HepG2 (cell line): Measurements from ENCODE around the gene NT5C. TPM values are rescaled to one million over a fixed set of nuclear protein-coding genes. Genes with fewer than 3 reads are reported as not detected.

Experiments
- FOXP1 ChIP-seq, 2 experiments: fragments of 450-650 bp in 1 of 2; IDR thresholded peaks; 2 replicates each; pipeline ENCODE4 v1.6.1; 2017 to 2018; ENCODE audit warnings: antibody characterized with exemption in 1 of 2
- KAT8 ChIP-seq: IDR thresholded peaks from 2 replicates; pipeline ENCODE4 v1.6.1; 2016; ENCODE audit warnings: missing genetic modification reagents, missing compliant biosample characterization
- KDM3A ChIP-seq: IDR thresholded peaks from 2 replicates; pipeline ENCODE4 v1.6.1; 2018; ENCODE audit warnings: low read depth, missing compliant biosample characterization
- MEF2D ChIP-seq: sonication (generic); formaldehyde crosslinking; IDR thresholded peaks from 2 replicates; pipeline ENCODE4 v1.5.1; 2020; ENCODE audit warnings: mild to moderate bottlenecking, missing genetic modification reagents
- MTF2 ChIP-seq: sonication (generic); formaldehyde crosslinking; IDR thresholded peaks from 2 replicates; pipeline ENCODE4 v1.5.0; 2020; ENCODE audit warnings: missing genetic modification reagents, borderline replicate concordance
- NCOA2 ChIP-seq: sonication (generic); formaldehyde crosslinking; IDR thresholded peaks from 2 replicates; pipeline ENCODE4 v1.8.0; 2022; ENCODE audit warnings: inconsistent platforms
- NR2F2 ChIP-seq: IDR thresholded peaks from 2 replicates; pipeline ENCODE4 v1.6.1; 2012; ENCODE audit warnings: low read depth, inconsistent platforms, borderline replicate concordance
- SMAD9 ChIP-seq: sonication (generic); formaldehyde crosslinking; IDR thresholded peaks from 2 replicates; pipeline ENCODE4 v1.5.1; 2020; ENCODE audit warnings: mild to moderate bottlenecking, missing genetic modification reagents
- SMC3 ChIP-seq: IDR thresholded peaks from 2 replicates; pipeline ENCODE4 v1.6.1; 2011; ENCODE audit warnings: low read length, improper control_type of control experiment
- SSRP1 ChIP-seq: IDR thresholded peaks from 2 replicates; pipeline ENCODE4 v1.6.1; 2016; ENCODE audit warnings: control low read depth
- TBX2 ChIP-seq: sonication (generic); formaldehyde crosslinking; IDR thresholded peaks from 2 replicates; pipeline ENCODE4 v1.5.0; 2020; ENCODE audit warnings: missing genetic modification reagents, mild to moderate bottlenecking, borderline replicate concordance
- ZNF121 ChIP-seq: sonication (generic); formaldehyde crosslinking; IDR thresholded peaks from 2 replicates; pipeline ENCODE4 v1.5.0; 2020; ENCODE audit warnings: mild to moderate bottlenecking, missing genetic modification reagents
- ZNF264 ChIP-seq: sonication (generic); formaldehyde crosslinking; IDR thresholded peaks from 2 replicates; pipeline ENCODE4 v1.4.0; 2020; ENCODE audit warnings: missing genetic modification reagents
- ZNF354B ChIP-seq: sonication (generic); formaldehyde crosslinking; IDR thresholded peaks from 2 replicates; pipeline ENCODE4 v1.8.0; 2022; ENCODE audit warnings: mild to moderate bottlenecking, missing genetic modification reagents
- ZNF788 ChIP-seq: sonication (generic); formaldehyde crosslinking; IDR thresholded peaks from 2 replicates; pipeline ENCODE4 v1.5.0; 2020; ENCODE audit warnings: mild to moderate bottlenecking, missing genetic modification reagents, borderline replicate concordance
- polyA plus RNA-seq, 8 experiments: library from polyadenylated mRNA; depleted of rRNA in 3 of 8; stranded (reverse) in 7 of 8; unstranded in 1 of 8; fragments of >200 nt; fragmentation: Illumina TruSeq in 4 of 8; extraction: Trizol in 4 of 8; gene quantifications; 2 replicates each; pipeline versions ENCODE4 v1.2.1 to v1.2.3, GENCODE V29; 2011 to 2016; ENCODE audit warnings: low read depth in 4 of 8, missing spikeins in 1 of 8, mixed read lengths in 1 of 8; ENCODE audit not compliant: insufficient read depth in 1 of 8
- total RNA-seq, 5 experiments: library from RNA; depleted of rRNA; stranded (reverse); fragments of >200 nt; fragmentation: Illumina TruSeq; extraction: Trizol; gene quantifications; 2 replicates each; pipeline ENCODE4 v1.2.3, GENCODE V29; 2016; ENCODE audit warnings: low read depth in 1 of 5
- TF ChIP-seq, protein P1 (sequence below): conservative IDR thresholded peaks from 2 replicates; pipeline ENCODE4 v1.6.1; 2018; ENCODE audit warnings: missing genetic modification reagents
- TF ChIP-seq, protein P2 (sequence below): sonication (generic); formaldehyde crosslinking; IDR thresholded peaks from 2 replicates; pipeline ENCODE4 v1.4.0; 2020; ENCODE audit warnings: mild to moderate bottlenecking, missing genetic modification reagents
- TF ChIP-seq, protein P3 (sequence below), 2 experiments: sonication (generic) in 1 of 2; formaldehyde crosslinking in 1 of 2; IDR thresholded peaks; 2 replicates each; pipeline versions ENCODE4 v1.4.0 to v1.6.1; 2016 to 2020; ENCODE audit warnings: borderline replicate concordance in 1 of 2, low read depth in 1 of 2, mild to moderate bottlenecking in 1 of 2, missing genetic modification reagents in 1 of 2
- TF ChIP-seq, protein P4 (sequence below): sonication (generic); formaldehyde crosslinking; IDR thresholded peaks from 2 replicates; pipeline ENCODE4 v1.4.0; 2020; ENCODE audit warnings: missing genetic modification reagents
- TF ChIP-seq, protein P5 (sequence below): IDR thresholded peaks from 2 replicates; pipeline ENCODE4 v1.6.1; 2016; ENCODE audit warnings: low read depth, control low read depth

The NT5C gene
- total and polyA plus RNA-seq, 2 of the 13 experiments (the other 11 are each of a cell fraction or from before 2014, with no cell fraction given) = 42.8 to 48.6 TPM

DNA sequence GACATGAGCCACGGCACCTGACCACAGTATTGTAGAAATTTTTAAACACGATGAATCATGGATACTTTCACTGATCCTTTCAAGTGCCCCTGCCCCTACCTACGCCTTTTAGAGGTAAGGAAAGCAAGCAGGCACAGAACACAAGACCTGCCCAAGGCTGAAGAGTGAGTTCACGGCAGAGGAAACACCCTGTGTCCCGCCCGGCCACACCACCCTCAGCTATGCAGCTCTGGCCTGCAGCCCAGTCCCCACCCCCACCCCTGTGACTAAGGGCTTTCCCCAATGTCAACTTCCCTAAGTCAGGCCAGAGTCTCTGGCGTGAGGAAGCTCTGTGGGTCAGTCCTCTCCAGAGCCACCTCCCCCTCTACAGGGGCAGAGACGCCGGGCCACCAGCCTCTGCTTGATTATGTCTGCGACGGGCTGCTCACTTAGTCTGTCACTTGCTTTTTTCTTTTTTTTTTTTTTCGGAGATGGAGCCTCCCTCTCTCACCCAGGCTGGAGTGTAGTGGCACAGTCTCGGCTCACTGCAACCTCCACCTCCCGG lies 35.4 kb downstream of the NT5C start (continued):
- TF ChIP-seq SMAD9 (CRISPR knock-in tag) (no peak), SSRP1 (CRISPR knock-in tag) (no peak), NR2F2 (peak; percentile 45; the same call in 1 of the 2 replicates), KAT8 (peak; percentile 52), ZNF264 (CRISPR knock-in tag) (0 out of 2 replicates have a peak, but pooled peaks have one; percentile 29), SMC3 (no peak), MEF2D (CRISPR knock-in tag) (0 out of 2 replicates have a peak, but pooled peaks have one; percentile 65), MTF2 (no peak), ZNF354B (no peak), FOXP1 (IDR thresholded peaks at IDR 0.05) (no peak), FOXP1 (CRISPR knock-in tag; IDR thresholded peaks at IDR 0.05) (0 out of 2 replicates have a peak, but pooled peaks have one; percentile 33), ZNF788 (CRISPR knock-in tag) (no peak), TBX2 (CRISPR knock-in tag) (peak; percentile 21; the same call in 1 of the 2 replicates), ZNF121 (CRISPR knock-in tag) (0 out of 2 replicates have a peak, but pooled peaks have one; percentile 29), KDM3A (CRISPR knock-in tag) (no peak), NCOA2 (peak; percentile 56)
- TF ChIP-seq, protein P1, sequence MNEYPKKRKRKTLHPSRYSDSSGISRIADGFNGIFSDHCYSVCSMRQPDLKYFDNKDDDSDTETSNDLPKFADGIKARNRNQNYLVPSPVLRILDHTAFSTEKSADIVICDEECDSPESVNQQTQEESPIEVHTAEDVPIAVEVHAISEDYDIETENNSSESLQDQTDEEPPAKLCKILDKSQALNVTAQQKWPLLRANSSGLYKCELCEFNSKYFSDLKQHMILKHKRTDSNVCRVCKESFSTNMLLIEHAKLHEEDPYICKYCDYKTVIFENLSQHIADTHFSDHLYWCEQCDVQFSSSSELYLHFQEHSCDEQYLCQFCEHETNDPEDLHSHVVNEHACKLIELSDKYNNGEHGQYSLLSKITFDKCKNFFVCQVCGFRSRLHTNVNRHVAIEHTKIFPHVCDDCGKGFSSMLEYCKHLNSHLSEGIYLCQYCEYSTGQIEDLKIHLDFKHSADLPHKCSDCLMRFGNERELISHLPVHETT = no peak
- TF ChIP-seq, protein P2, sequence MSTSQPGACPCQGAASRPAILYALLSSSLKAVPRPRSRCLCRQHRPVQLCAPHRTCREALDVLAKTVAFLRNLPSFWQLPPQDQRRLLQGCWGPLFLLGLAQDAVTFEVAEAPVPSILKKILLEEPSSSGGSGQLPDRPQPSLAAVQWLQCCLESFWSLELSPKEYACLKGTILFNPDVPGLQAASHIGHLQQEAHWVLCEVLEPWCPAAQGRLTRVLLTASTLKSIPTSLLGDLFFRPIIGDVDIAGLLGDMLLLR (CRISPR knock-in tag) = no peak
- TF ChIP-seq, protein P3, sequence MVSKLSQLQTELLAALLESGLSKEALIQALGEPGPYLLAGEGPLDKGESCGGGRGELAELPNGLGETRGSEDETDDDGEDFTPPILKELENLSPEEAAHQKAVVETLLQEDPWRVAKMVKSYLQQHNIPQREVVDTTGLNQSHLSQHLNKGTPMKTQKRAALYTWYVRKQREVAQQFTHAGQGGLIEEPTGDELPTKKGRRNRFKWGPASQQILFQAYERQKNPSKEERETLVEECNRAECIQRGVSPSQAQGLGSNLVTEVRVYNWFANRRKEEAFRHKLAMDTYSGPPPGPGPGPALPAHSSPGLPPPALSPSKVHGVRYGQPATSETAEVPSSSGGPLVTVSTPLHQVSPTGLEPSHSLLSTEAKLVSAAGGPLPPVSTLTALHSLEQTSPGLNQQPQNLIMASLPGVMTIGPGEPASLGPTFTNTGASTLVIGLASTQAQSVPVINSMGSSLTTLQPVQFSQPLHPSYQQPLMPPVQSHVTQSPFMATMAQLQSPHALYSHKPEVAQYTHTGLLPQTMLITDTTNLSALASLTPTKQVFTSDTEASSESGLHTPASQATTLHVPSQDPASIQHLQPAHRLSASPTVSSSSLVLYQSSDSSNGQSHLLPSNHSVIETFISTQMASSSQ (IDR thresholded peaks at IDR 0.05; ENCODE audit: low read depth) = no peak
- TF ChIP-seq, protein P3 (CRISPR knock-in tag; IDR thresholded peaks at IDR 0.05; ENCODE audit: borderline replicate concordance) = no peak; the same call in 1 of the 2 replicates
- TF ChIP-seq, protein P4, sequence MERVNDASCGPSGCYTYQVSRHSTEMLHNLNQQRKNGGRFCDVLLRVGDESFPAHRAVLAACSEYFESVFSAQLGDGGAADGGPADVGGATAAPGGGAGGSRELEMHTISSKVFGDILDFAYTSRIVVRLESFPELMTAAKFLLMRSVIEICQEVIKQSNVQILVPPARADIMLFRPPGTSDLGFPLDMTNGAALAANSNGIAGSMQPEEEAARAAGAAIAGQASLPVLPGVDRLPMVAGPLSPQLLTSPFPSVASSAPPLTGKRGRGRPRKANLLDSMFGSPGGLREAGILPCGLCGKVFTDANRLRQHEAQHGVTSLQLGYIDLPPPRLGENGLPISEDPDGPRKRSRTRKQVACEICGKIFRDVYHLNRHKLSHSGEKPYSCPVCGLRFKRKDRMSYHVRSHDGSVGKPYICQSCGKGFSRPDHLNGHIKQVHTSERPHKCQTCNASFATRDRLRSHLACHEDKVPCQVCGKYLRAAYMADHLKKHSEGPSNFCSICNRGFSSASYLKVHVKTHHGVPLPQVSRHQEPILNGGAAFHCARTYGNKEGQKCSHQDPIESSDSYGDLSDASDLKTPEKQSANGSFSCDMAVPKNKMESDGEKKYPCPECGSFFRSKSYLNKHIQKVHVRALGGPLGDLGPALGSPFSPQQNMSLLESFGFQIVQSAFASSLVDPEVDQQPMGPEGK (CRISPR knock-in tag) = peak; percentile 85
- TF ChIP-seq, protein P5, sequence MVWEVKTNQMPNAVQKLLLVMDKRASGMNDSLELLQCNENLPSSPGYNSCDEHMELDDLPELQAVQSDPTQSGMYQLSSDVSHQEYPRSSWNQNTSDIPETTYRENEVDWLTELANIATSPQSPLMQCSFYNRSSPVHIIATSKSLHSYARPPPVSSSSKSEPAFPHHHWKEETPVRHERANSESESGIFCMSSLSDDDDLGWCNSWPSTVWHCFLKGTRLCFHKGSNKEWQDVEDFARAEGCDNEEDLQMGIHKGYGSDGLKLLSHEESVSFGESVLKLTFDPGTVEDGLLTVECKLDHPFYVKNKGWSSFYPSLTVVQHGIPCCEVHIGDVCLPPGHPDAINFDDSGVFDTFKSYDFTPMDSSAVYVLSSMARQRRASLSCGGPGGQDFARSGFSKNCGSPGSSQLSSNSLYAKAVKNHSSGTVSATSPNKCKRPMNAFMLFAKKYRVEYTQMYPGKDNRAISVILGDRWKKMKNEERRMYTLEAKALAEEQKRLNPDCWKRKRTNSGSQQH = 0 out of 2 replicates have a peak, but pooled peaks have one; percentile 54
